GM21390 (cell line): Measurements from ENCODE around the gene LAMA3.

Source experiments
- ATAC-seq: cut with Tn5 transposase; IDR thresholded peaks from one replicate; pipeline ENCODE4 v1.9.1; 2021; ENCODE audit not compliant: unreplicated experiment

LAMA3 gene

GRCh38 chr18:23668731-23669130 is 20.5 kb upstream of the LAMA3 start:
- no peak for ATAC-seq

DNA sequence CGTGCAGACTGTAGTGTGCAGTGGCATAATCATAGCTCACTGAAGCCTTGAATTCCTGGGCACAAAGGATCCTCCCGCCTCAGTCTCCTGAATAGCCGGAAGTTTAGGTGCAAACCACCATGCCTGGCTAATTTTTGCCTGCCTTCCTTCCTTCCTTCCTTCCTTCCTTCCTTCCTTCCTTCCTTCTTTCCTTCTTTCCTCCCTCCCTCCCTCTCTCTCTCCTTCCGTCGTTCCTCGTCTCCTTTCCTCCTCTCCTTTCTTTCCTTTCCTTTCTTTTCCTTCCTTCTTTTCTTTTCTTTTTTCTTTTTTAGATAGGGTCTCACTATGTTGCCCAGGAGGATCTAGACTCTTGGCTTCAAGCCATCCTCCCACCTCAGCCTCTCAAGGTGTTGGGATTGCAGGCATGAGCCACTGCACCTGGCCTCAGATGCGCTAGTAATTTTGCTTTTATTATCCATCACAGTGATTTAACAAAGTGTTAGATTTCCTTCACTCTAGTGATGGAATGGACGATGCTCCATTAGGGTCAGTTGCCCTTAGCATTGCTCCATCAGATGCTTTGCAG is 20.0 kb upstream of the LAMA3 start:
- no peak for ATAC-seq

DNA sequence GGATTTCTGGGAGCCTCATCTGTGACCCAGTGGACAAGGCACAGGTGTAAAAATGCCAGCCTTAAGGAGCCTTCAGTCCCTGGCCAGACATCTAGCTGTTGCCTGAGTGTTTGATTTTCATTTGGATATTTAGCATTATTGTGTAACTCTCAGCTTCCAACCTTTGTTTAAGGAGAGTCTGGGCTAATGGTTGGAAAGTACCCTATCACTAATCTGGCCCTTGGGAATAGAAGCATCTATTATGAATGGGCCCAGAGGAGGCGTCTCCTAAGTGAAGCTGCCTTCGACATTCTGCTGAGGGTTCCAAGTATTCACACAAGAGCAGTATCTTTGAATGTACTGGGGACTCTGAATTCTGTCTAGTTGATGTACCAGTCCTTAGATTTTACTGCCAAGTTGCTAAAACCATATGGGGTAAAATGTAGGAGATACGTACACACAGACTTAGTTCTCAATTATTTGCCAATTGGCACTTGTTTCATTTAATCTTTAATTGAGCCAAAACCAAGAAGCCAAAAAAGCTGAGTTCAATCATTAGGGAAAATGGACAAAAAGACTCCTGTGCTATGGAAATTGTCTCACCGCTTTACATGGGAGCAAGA is 19.3 kb upstream of the LAMA3 start:
- no peak for ATAC-seq

- ATAC-seq, result no peak
Measured at GRCh38 chr18:23671564-23671963, 17.7 kb upstream of the LAMA3 start.

- no peak for ATAC-seq
Measured at GRCh38 chr18:23673725-23674124, 15.5 kb upstream of the LAMA3 start.

DNA sequence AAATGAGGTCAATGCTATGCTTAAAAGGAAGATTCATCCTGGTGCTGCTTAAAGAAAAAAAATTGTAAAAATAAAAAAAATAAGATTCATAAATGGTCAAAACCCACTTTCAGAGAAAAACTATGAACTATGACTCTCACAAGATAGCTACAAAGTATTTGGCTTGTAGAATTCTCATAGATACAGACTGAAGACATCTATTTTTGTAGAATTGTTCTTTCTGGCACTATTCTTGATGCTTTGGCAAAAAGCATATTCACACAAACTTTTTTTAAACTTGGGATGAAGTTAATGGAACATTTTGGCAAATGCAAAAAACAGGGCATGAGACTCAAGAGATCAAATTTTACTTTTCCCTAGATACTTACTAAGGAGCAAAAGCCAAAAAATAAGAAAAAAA is 14.0 kb upstream of the LAMA3 start:
- ATAC-seq, result no peak

GRCh38 chr18:23675896-23676295 is 13.4 kb upstream of the LAMA3 start:
- ATAC-seq, result no peak

- peak; percentile 34 for ATAC-seq
Measured at GRCh38 chr18:23682045-23682444, 7.2 kb upstream of the LAMA3 start.

GRCh38 chr18:23682472-23682871 is 6.8 kb upstream of the LAMA3 start:
- peak; percentile 57 for ATAC-seq

- no peak for ATAC-seq
Measured at GRCh38 chr18:23683155-23683554, 6.1 kb upstream of the LAMA3 start.

GRCh38 chr18:23683671-23684070 is 5.6 kb upstream of the LAMA3 start:
- no peak for ATAC-seq

DNA sequence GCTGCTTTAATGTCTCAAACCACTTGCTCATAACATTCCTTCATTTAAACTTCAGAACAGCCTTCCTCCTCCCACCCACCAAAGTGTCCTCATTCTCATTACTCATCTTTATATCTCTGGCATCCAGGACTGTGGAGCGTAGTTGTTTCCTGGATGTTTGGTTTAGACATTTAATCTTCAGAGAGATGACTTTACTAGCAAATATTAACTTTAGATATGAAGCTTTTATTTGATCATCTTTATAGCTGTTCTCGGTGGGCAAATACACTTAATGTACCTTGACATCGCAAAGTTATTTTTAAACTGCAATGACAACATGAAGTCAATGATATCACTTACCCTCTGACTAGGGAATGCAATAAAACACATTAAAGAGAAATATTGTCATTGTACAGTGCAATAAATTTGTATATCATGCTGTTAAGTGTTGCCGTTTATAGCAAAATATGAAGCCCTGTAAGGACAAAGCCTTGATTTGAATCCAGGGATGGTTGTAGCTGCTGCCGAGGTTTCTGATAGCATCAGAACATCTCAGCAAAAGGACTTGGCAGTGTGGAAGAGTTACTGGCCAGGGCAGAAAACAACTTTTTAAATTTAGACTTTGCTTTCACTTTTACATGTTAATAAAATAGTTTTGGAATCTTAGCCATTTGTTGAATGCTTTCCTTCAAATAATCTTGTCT is 4.6 kb upstream of the LAMA3 start:
- no peak for ATAC-seq

DNA sequence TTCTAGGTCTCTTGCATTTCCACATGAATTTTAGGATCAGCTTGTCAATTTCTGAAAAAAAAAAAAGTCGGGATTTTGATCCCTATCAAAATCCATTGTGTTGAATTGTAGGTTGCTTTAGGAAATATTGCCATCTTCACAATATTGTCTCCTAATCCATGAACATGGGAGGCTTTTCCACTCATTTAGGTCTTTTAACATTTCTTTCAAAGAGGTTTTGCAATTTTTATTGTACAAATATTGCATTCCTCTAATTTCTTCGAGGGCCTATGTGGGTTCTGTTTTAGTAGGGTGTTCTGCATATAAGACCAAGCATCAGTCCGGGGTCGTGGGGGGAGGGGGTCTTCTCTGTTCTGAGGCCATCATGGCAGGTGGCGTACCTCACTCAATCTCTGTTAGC is 725 bp upstream of the LAMA3 start:
- ATAC-seq, result no peak

GRCh38 chr18:23689616-23690504 is 607 bp downstream of the LAMA3 start:
- no peak for ATAC-seq

DNA sequence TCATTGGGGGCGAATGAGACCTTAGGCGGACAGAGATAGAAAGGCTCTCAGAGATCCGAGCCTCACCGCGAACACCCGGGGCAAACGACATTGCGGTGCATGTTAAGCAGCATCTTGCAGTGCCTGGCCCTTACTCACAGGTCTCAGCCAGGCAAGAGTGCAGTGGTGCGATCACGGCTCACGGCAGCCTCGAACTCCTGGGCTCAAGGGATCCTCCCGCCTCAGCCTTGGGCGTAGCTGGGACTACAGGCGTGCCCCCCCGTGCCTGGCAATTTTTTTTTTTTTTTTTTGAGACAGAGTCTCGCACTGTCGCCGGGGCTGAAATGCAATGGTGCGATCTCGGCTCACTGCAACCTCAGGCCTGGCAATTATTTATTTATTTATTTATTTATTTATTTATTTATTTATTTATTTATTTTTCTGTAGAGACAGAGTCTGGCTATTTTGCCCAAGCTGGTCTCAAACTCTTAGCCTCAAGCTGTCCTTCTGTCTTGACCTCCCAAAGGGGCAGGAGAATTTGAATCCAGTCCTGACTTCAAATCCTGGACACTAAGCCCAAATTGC is 1.3 kb downstream of the LAMA3 start:
- no peak for ATAC-seq

GRCh38 chr18:23693846-23694245 is 4.6 kb downstream of the LAMA3 start:
- ATAC-seq, result no peak

- no peak for ATAC-seq
Measured at GRCh38 chr18:23694637-23695430, 5.6 kb downstream of the LAMA3 start.

- no peak for ATAC-seq
Measured at GRCh38 chr18:23701017-23701416, 11.8 kb downstream of the LAMA3 start.

- no peak for ATAC-seq
Measured at GRCh38 chr18:23701544-23702064, 12.4 kb downstream of the LAMA3 start.

DNA sequence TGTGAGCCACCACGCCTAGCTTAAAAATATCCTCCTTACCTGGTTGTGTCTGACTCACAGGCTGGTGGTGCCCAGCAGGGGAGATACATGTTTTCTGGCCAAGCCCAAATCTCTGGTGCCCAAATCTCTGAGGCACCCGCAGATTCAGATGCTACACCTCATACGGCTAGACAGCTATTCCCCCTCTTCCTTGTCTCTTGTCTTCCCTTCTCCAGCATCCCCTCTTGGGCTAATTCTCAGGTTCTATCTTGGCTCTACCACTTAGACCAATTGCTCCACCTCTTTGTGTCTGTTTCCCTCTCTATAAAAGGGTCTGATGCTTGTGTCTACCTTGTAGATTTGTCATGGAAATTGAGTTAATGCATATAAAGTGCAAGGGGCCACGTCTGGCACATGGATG is 13.4 kb downstream of the LAMA3 start:
- ATAC-seq, result no peak
